Keratinocyte (primary cell): ENCODE data around the gene PPM1A. TPM values are rescaled to one million over a fixed set of nuclear protein-coding genes. Genes with fewer than 3 reads are reported as not detected.

ENCODE experiments used
- DNase-seq: peaks from one replicate; pipeline ENCODE4 v3.0.0-alpha.2; 2011; ENCODE audit warnings: low read depth, missing footprints, low spot score
- FAIRE-seq: peaks from 2 replicates; lab custom pipeline; 2011; peaks lifted over from hg19 to GRCh38; lab: Jason Lieb, UNC
- H2AFZ ChIP-seq: 2 replicates; pipeline ENCODE4 v1.6.0; 2012; ENCODE audit warnings: low read length, control low read depth, inconsistent platforms; ENCODE audit not compliant: control insufficient read depth
- H3K27ac ChIP-seq: 2 replicates; pipeline ENCODE4 v1.5.1; 2011; ENCODE audit warnings: low read length; ENCODE audit not compliant: control insufficient read depth, insufficient read depth
- H3K27me3 ChIP-seq: 3 replicates; pipeline ENCODE4 v1.6.0; 2011; ENCODE audit warnings: low read length; ENCODE audit not compliant: control insufficient read depth, insufficient read depth; ENCODE audit errors: extremely low read depth
- H3K36me3 ChIP-seq, 2 experiments: 2 replicates in 1 of 2; 3 replicates in 1 of 2; pipeline ENCODE4 v1.5.1; 2011; ENCODE audit warnings: low read length in 2 of 2, mild to moderate bottlenecking in 1 of 2; ENCODE audit not compliant: control insufficient read depth in 2 of 2, insufficient read depth in 2 of 2; ENCODE audit errors: extremely low read depth in 1 of 2
- H3K4me1 ChIP-seq: 3 replicates; pipeline ENCODE4 v1.5.1; 2011; ENCODE audit warnings: low read length; ENCODE audit not compliant: control insufficient read depth, insufficient read depth; ENCODE audit errors: extremely low read depth
- H3K4me2 ChIP-seq: 3 replicates; pipeline ENCODE4 v1.6.0; 2011; ENCODE audit warnings: low read depth, low read length; ENCODE audit not compliant: control insufficient read depth, insufficient read depth; ENCODE audit errors: extremely low read depth
- H3K4me3 ChIP-seq, 3 experiments: fragments of 200-600 bp in 1 of 3; sonication (generic) in 1 of 3; 2 replicates in 2 of 3; 3 replicates in 1 of 3; pipeline ENCODE4 v1.5.1; 2011 to 2016; ENCODE audit warnings: low read length in 3 of 3, mild to moderate bottlenecking in 3 of 3, control low read depth in 2 of 3, inconsistent platforms in 1 of 3, low read depth in 1 of 3, mixed read lengths in 1 of 3, mixed run types in 1 of 3, moderate library complexity in 1 of 3; ENCODE audit not compliant: control insufficient read depth in 2 of 3, insufficient read depth in 2 of 3; ENCODE audit errors: extremely low read depth in 1 of 3
- H3K79me2 ChIP-seq: 2 replicates; pipeline ENCODE4 v1.6.0; 2012; ENCODE audit warnings: low read length; ENCODE audit not compliant: control insufficient read depth, insufficient read depth
- H3K9ac ChIP-seq: 3 replicates; pipeline ENCODE4 v1.6.0; 2011; ENCODE audit warnings: low read length; ENCODE audit not compliant: control insufficient read depth, insufficient read depth; ENCODE audit errors: extremely low read depth
- H3K9me1 ChIP-seq: 3 replicates; pipeline ENCODE4 v1.6.0; 2011; ENCODE audit warnings: low read length; ENCODE audit not compliant: control insufficient read depth, insufficient read depth; ENCODE audit errors: extremely low read depth
- H3K9me3 ChIP-seq: 2 replicates; pipeline ENCODE4 v1.5.1; 2012; ENCODE audit warnings: low read depth, low read length; ENCODE audit not compliant: control insufficient read depth
- H4K20me1 ChIP-seq: 3 replicates; pipeline ENCODE4 v1.6.0; 2011; ENCODE audit warnings: low read length; ENCODE audit not compliant: control insufficient read depth, insufficient read depth; ENCODE audit errors: extremely low read depth
- CTCF ChIP-seq, 3 experiments: IDR thresholded peaks in 1 of 3; conservative IDR thresholded peaks in 1 of 3; optimal IDR thresholded peaks in 1 of 3; 2 replicates in 2 of 3; 3 replicates in 1 of 3; pipeline versions ENCODE3 to v1.5.1; 2011; ENCODE audit warnings: low read length in 3 of 3, mild to moderate bottlenecking in 3 of 3, moderate library complexity in 2 of 3, control low read depth in 1 of 3, inconsistent platforms in 1 of 3; ENCODE audit not compliant: insufficient read depth in 2 of 3; ENCODE audit errors: extremely low read depth in 1 of 3
- EZH2 ChIP-seq: IDR thresholded peaks from one replicate; pipeline ENCODE4 v1.6.1; 2012; ENCODE audit warnings: inconsistent platforms, mild to moderate bottlenecking, low read length, moderate library complexity
- dilution Hi-C: fragments of 300-500 bp; cut with MboI; formaldehyde crosslinking; loops from one replicate; pipeline ENCODE4 v1.7.0; 2020; ENCODE audit warnings: low sequenced_read_pairs; ENCODE audit not compliant: extremely low pct_ligation_motif_present
- polyA plus RNA-seq, 5 experiments: library from polyadenylated mRNA; depleted of rRNA in 3 of 5; stranded (reverse) in 3 of 5; stranded (forward) in 1 of 5; unstranded in 1 of 5; fragments of >200 nt; gene quantifications; 1 replicate in 1 of 5; 2 replicates in 3 of 5; 3 replicates in 1 of 5; pipeline versions ENCODE4 v1.2.1 to v1.2.3, GENCODE V29; 2011 to 2012; ENCODE audit warnings: missing spikeins in 2 of 5, low read depth in 1 of 5, low replicate concordance in 1 of 5

PPM1A gene
- polyA plus RNA-seq, 1 donor (not counting 4 experiments of a cell fraction or from before 2014, with no cell fraction given): 44.5 TPM

GRCh38 chr14:60204104-60204842 lies 44.7 kb upstream of the PPM1A start:
- FAIRE-seq: no peak
- Histone ChIP-seq H3K4me1 (no peaks in the 10 kb centered on the region), H3K4me3 (no peak overlapping the region), H3K27ac (no peak overlapping the region), H3K36me3 (no peaks in the 10 kb centered on the region), H3K9ac (no peak overlapping the region), H3K4me2 (no peak overlapping the region), H3K79me2 (no peaks in the 10 kb centered on the region), H3K9me3 (no peaks in the 10 kb centered on the region), H3K9me1 (no peaks in the 10 kb centered on the region), H2AFZ (no peak overlapping the region), H3K27me3 (peaks cover 8% of the 10 kb centered on the region), H4K20me1 (no peaks in the 10 kb centered on the region)
- TF ChIP-seq CTCF (optimal IDR thresholded peaks at IDR 0.05 in 1 of 3, IDR thresholded peaks at IDR 0.05 in 1 of 3, conservative IDR thresholded peaks at IDR 0.05 in 1 of 3; ENCODE audit: extremely low read depth in 1 of 3, insufficient read depth in 2 of 3, low read length in 3 of 3) (no peak), EZH2 (no peak)
- dilution Hi-C loops: no loop called here
- no peak for DNase-seq

GRCh38 chr14:60204843-60205774 lies 43.9 kb upstream of the PPM1A start:
- DNase-seq (no peak), FAIRE-seq (no peak)
- no peak for TF ChIP-seq EZH2
- TF ChIP-seq CTCF (optimal IDR thresholded peaks at IDR 0.05 in 1 of 3, IDR thresholded peaks at IDR 0.05 in 1 of 3, conservative IDR thresholded peaks at IDR 0.05 in 1 of 3; ENCODE audit: extremely low read depth in 1 of 3, insufficient read depth in 2 of 3, low read length in 3 of 3): no peak
- H4K20me1 ChIP-seq: no peaks in the 10 kb centered on the region
- dilution Hi-C loops: no loop called here
- H3K27ac ChIP-seq: no peak overlapping the region
- H3K9me1 ChIP-seq: no peaks in the 10 kb centered on the region
- no peak overlapping the region for H3K4me3 ChIP-seq
- H3K27me3 ChIP-seq: peaks cover 9% of the 10 kb centered on the region
- no peak overlapping the region for H2AFZ ChIP-seq
- H3K4me1 ChIP-seq: no peaks in the 10 kb centered on the region
- no peaks in the 10 kb centered on the region for H3K36me3 ChIP-seq
- no peak overlapping the region for H3K9ac ChIP-seq
- no peaks in the 10 kb centered on the region for H3K79me2 ChIP-seq
- H3K4me2 ChIP-seq: no peak overlapping the region
- no peaks in the 10 kb centered on the region for H3K9me3 ChIP-seq
